Activated CD4-positive, CD25-positive, alpha-beta regulatory T cell treated with anti-CD3 and anti-CD28 coated beads, Interleukin-2, amount 50 U/mL, for 16 hours (primary cell): ENCODE data around the gene C5AR2.
"Not testable (repeated sequence)": the region's sequence is repeated elsewhere in the genome, so short reads cannot be mapped to it uniquely, and the experiment has no call there.

ENCODE experiments used
- DNase-seq: peaks from one replicate; pipeline ENCODE4 v3.0.0-alpha.2; 2020; ENCODE audit warnings: low read depth, low spot score

C5AR2 gene

GRCh38 chr19:47363758-47364531 is 32.0 kb downstream of the C5AR2 start:
- DNase-seq = no peak

GRCh38 chr19:47365455-47365854 is 33.5 kb downstream of the C5AR2 start:
- DNase-seq = not testable (repeated sequence)

GRCh38 chr19:47370045-47370611 is 38.2 kb downstream of the C5AR2 start:
- no peak for DNase-seq

GRCh38 chr19:47371261-47371660 is 39.3 kb downstream of the C5AR2 start:
- DNase-seq = no peak

- DNase-seq = no peak
These were observed 40.6 kb downstream of the C5AR2 start for GRCh38 chr19:47372603-47373002.

GRCh38 chr19:47373246-47374240 is 41.6 kb downstream of the C5AR2 start:
- no peak for DNase-seq

GRCh38 chr19:47374876-47375693 is 43.1 kb downstream of the C5AR2 start:
- DNase-seq = no peak

GRCh38 chr19:47375694-47376588 is 44.0 kb downstream of the C5AR2 start:
- DNase-seq = no peak

- no peak for DNase-seq
These were observed 44.7 kb downstream of the C5AR2 start for GRCh38 chr19:47376589-47377144.

GRCh38 chr19:47377208-47377701 is 45.3 kb downstream of the C5AR2 start:
- DNase-seq = no peak

- DNase-seq = no peak
These were observed 45.8 kb downstream of the C5AR2 start for GRCh38 chr19:47377801-47378200.

- no peak for DNase-seq
These were observed 46.3 kb downstream of the C5AR2 start for GRCh38 chr19:47378246-47378645.

GRCh38 chr19:47379381-47379938 is 47.5 kb downstream of the C5AR2 start:
- no peak for DNase-seq

- DNase-seq = no peak
These were observed 48.6 kb downstream of the C5AR2 start for GRCh38 chr19:47380559-47380958.

- no peak for DNase-seq
These were observed 49.1 kb downstream of the C5AR2 start for GRCh38 chr19:47381121-47381520.

- no peak for DNase-seq
These were observed 49.8 kb downstream of the C5AR2 start for GRCh38 chr19:47381653-47382279.

GRCh38 chr19:47383890-47384289 is 51.9 kb downstream of the C5AR2 start:
- not testable (repeated sequence) for DNase-seq

GRCh38 chr19:47384533-47384932 is 52.6 kb downstream of the C5AR2 start:
- not testable (repeated sequence) for DNase-seq

- not testable (repeated sequence) for DNase-seq
These were observed 54.6 kb downstream of the C5AR2 start for GRCh38 chr19:47386582-47386981.
